HG03064 (cell line): ENCODE data around the gene DHX15.

Experiments used
- ATAC-seq: cut with Tn5 transposase; IDR thresholded peaks from one replicate; pipeline ENCODE4 v1.9.1; 2021; ENCODE audit warnings: low read depth; ENCODE audit not compliant: unreplicated experiment

The DHX15 gene

GRCh38 chr4:24584211-24584850, at the start of gene DHX15:
Gene DHX15 (minus strand): TSS chr4:24584554. CDS start chr4:24584393, 161 bp downstream.
- ATAC-seq: peak; percentile 68

GRCh38 chr4:24632011-24632410, 47.7 kb upstream of the DHX15 start:
- no peak for ATAC-seq

GRCh38 chr4:24630937-24631336, 46.6 kb upstream of the DHX15 start:
- no peak for ATAC-seq

GRCh38 chr4:24625091-24625490, 40.7 kb upstream of the DHX15 start:
- no peak for ATAC-seq

- no peak for ATAC-seq
Measured at GRCh38 chr4:24624381-24624780, 40.0 kb upstream of the DHX15 start.

GRCh38 chr4:24622146-24622834, 37.9 kb upstream of the DHX15 start:
- ATAC-seq: no peak

GRCh38 chr4:24615977-24616376, 31.6 kb upstream of the DHX15 start:
- ATAC-seq: no peak

GRCh38 chr4:24614881-24615280, 30.5 kb upstream of the DHX15 start:
- ATAC-seq: no peak

GRCh38 chr4:24613502-24613901, 29.1 kb upstream of the DHX15 start:
- no peak for ATAC-seq

- no peak for ATAC-seq
Measured at GRCh38 chr4:24611575-24611974, 27.2 kb upstream of the DHX15 start.

- ATAC-seq: no peak
Measured at GRCh38 chr4:24607334-24607733, 23.0 kb upstream of the DHX15 start.

GRCh38 chr4:24605216-24605615, 20.9 kb upstream of the DHX15 start:
- no peak for ATAC-seq

GRCh38 chr4:24604558-24605214, 20.3 kb upstream of the DHX15 start:
- ATAC-seq: no peak

- ATAC-seq: no peak
Measured at GRCh38 chr4:24603343-24603742, 19.0 kb upstream of the DHX15 start.

- no peak for ATAC-seq
Measured at GRCh38 chr4:24601121-24601520, 16.8 kb upstream of the DHX15 start.

GRCh38 chr4:24599275-24599674, 14.9 kb upstream of the DHX15 start:
- ATAC-seq: no peak

- ATAC-seq: no peak
Measured at GRCh38 chr4:24598025-24598424, 13.7 kb upstream of the DHX15 start.

GRCh38 chr4:24595659-24596058, 11.3 kb upstream of the DHX15 start:
- no peak for ATAC-seq

GRCh38 chr4:24594887-24595286, 10.5 kb upstream of the DHX15 start:
- ATAC-seq: no peak

- peak; percentile 68 for ATAC-seq
Measured at GRCh38 chr4:24589448-24589847, 5.1 kb upstream of the DHX15 start.

- no peak for ATAC-seq
Measured at GRCh38 chr4:24588216-24588954, 4.0 kb upstream of the DHX15 start.
